MM.1S (cell line): ENCODE measurements around the gene ZSWIM4.

Experiments
- DNase-seq: peaks from one replicate; pipeline ENCODE4 v3.0.0-alpha.2; 2015
- H2AFZ ChIP-seq: fragments of 300-600 bp; sonication (generic); 2 replicates; pipeline ENCODE4 v1.6.0; 2016; ENCODE audit warnings: antibody characterized with exemption, low read length
- H3F3A ChIP-seq: fragments of 300-600 bp; sonication (generic); 2 replicates; pipeline ENCODE4 v1.6.1; 2016; ENCODE audit warnings: mild to moderate bottlenecking, antibody characterized with exemption, low read length, moderate library complexity, mixed read lengths; ENCODE audit not compliant: insufficient read depth
- H3K27ac ChIP-seq: fragments of 300-600 bp; sonication (generic); 2 replicates; pipeline ENCODE4 v1.5.1; 2016; ENCODE audit warnings: mild to moderate bottlenecking, low read length
- H3K27me3 ChIP-seq: fragments of 300-600 bp; sonication (generic); replicated peaks from 2 replicates; pipeline ENCODE4 v1.6.0; 2016; ENCODE audit warnings: low read length; ENCODE audit not compliant: insufficient read depth
- H3K36me3 ChIP-seq: fragments of 300-600 bp; sonication (generic); replicated peaks from 2 replicates; pipeline ENCODE4 v1.6.1; 2016; ENCODE audit warnings: mild to moderate bottlenecking, low read length, mixed read lengths; ENCODE audit not compliant: insufficient read depth
- H3K4me1 ChIP-seq: fragments of 300-600 bp; sonication (generic); 2 replicates; pipeline ENCODE4 v1.6.1; 2016; ENCODE audit warnings: low read length, mixed read lengths
- H3K4me2 ChIP-seq: fragments of 300-600 bp; sonication (generic); 2 replicates; pipeline ENCODE4 v1.6.0; 2016; ENCODE audit warnings: low read depth, low read length
- H3K4me3 ChIP-seq: fragments of 300-600 bp; sonication (generic); 2 replicates; pipeline ENCODE4 v1.5.1; 2016; ENCODE audit warnings: low read length, mixed read lengths
- H3K79me2 ChIP-seq: fragments of 300-600 bp; sonication (generic); 2 replicates; pipeline ENCODE4 v1.6.1; 2016; ENCODE audit warnings: mixed run types, low read length, mixed read lengths
- H3K9ac ChIP-seq: fragments of 300-600 bp; sonication (generic); 2 replicates; pipeline ENCODE4 v1.6.1; 2016; ENCODE audit warnings: low read length, mixed read lengths
- H3K9me2 ChIP-seq: fragments of 300-600 bp; sonication (generic); replicated peaks from 2 replicates; pipeline ENCODE4 v1.6.1; 2016; ENCODE audit warnings: mild to moderate bottlenecking, low read length, mixed read lengths; ENCODE audit not compliant: insufficient read depth
- H3K9me3 ChIP-seq: fragments of 300-600 bp; sonication (generic); replicated peaks from 2 replicates; pipeline ENCODE4 v1.6.1; 2016; ENCODE audit warnings: mild to moderate bottlenecking, low read length, mixed read lengths; ENCODE audit not compliant: insufficient read depth
- H4K20me1 ChIP-seq: fragments of 300-600 bp; sonication (generic); 2 replicates; pipeline ENCODE4 v1.6.1; 2016; ENCODE audit warnings: mild to moderate bottlenecking, low read length, moderate library complexity, mixed read lengths; ENCODE audit not compliant: insufficient read depth
- EZH2 ChIP-seq: fragments of 300-600 bp; sonication (generic); optimal IDR thresholded peaks from 2 replicates; pipeline ENCODE3; 2017; ENCODE audit warnings: low read depth, mild to moderate bottlenecking, antibody characterized with exemption, low read length, mixed read lengths
- EZH2phosphoT487 ChIP-seq: fragments of 300-600 bp; sonication (generic); IDR thresholded peaks from 2 replicates; pipeline ENCODE4 v1.6.1; 2018; ENCODE audit warnings: antibody characterized with exemption, low read length
- TF ChIP-seq, protein P1 (sequence below): fragments of 300-600 bp; sonication (generic); IDR thresholded peaks from 2 replicates; pipeline ENCODE4 v1.5.1; 2016; ENCODE audit warnings: antibody characterized with exemption, low read length, mixed read lengths

The ZSWIM4 gene

DNA sequence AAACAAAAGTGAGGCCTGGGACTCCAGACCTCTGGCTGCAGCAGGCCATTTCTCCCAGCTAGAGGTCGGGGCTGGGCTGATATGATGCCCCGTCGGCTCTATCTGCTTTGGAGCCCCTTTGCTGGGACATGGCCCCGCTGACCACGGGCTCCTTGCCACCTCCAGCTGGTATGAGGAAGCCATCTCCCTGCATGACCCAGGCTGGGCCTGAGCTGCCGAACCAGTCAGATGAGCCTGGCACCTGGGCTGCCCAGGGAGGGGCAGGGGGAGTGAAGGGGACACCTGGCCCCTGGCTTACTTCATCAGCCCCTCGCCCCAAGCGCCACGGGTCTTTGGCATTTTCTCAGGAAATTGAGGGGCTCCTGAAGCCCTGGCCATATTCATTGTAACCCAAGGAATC is 7.8 kb downstream of the ZSWIM4 start:
- DNase-seq = no peak
- no peak overlapping the region for H2AFZ ChIP-seq
- H3K36me3 ChIP-seq = no peaks in the 10 kb centered on the region
- H3K4me2 ChIP-seq = no peak overlapping the region
- no peak overlapping the region for H3K4me3 ChIP-seq
- no peaks in the 10 kb centered on the region for H3F3A ChIP-seq
- H3K4me1 ChIP-seq = no peaks in the 10 kb centered on the region
- no peaks in the 10 kb centered on the region for H3K79me2 ChIP-seq
- no peaks in the 10 kb centered on the region for H3K27me3 ChIP-seq
- no peaks in the 10 kb centered on the region for H4K20me1 ChIP-seq
- TF ChIP-seq, protein P1, sequence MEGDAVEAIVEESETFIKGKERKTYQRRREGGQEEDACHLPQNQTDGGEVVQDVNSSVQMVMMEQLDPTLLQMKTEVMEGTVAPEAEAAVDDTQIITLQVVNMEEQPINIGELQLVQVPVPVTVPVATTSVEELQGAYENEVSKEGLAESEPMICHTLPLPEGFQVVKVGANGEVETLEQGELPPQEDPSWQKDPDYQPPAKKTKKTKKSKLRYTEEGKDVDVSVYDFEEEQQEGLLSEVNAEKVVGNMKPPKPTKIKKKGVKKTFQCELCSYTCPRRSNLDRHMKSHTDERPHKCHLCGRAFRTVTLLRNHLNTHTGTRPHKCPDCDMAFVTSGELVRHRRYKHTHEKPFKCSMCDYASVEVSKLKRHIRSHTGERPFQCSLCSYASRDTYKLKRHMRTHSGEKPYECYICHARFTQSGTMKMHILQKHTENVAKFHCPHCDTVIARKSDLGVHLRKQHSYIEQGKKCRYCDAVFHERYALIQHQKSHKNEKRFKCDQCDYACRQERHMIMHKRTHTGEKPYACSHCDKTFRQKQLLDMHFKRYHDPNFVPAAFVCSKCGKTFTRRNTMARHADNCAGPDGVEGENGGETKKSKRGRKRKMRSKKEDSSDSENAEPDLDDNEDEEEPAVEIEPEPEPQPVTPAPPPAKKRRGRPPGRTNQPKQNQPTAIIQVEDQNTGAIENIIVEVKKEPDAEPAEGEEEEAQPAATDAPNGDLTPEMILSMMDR = no peak
- TF ChIP-seq EZH2phosphoT487 = no peak
- no peak for TF ChIP-seq EZH2
- H3K9me2 ChIP-seq = no peaks in the 10 kb centered on the region
- H3K9ac ChIP-seq = no peak overlapping the region
- H3K9me3 ChIP-seq = no peaks in the 10 kb centered on the region
- H3K27ac ChIP-seq = no peak overlapping the region

GRCh38 chr19:13804830-13805683 is 9.8 kb downstream of the ZSWIM4 start:
- no peaks in the 10 kb centered on the region for H3K79me2 ChIP-seq
- H3K9me3 ChIP-seq = no peaks in the 10 kb centered on the region
- no peaks in the 10 kb centered on the region for H3K4me1 ChIP-seq
- no peaks in the 10 kb centered on the region for H3F3A ChIP-seq
- H3K4me3 ChIP-seq = no peak overlapping the region
- H3K27me3 ChIP-seq = no peaks in the 10 kb centered on the region
- no peak overlapping the region for H2AFZ ChIP-seq
- TF ChIP-seq EZH2 = no peak
- TF ChIP-seq EZH2phosphoT487 = no peak
- TF ChIP-seq, protein P1 = no peak
- H3K4me2 ChIP-seq = no peak overlapping the region
- no peaks in the 10 kb centered on the region for H4K20me1 ChIP-seq
- no peaks in the 10 kb centered on the region for H3K9me2 ChIP-seq
- H3K36me3 ChIP-seq = no peaks in the 10 kb centered on the region
- DNase-seq = no peak
- no peak overlapping the region for H3K27ac ChIP-seq
- H3K9ac ChIP-seq = no peak overlapping the region

- DNase-seq = no peak
- Histone ChIP-seq H3K27me3 (no peaks in the 10 kb centered on the region), H3K27ac (no peak overlapping the region), H3K9me3 (no peaks in the 10 kb centered on the region), H4K20me1 (no peaks in the 10 kb centered on the region), H3K9ac (no peak overlapping the region), H3F3A (no peaks in the 10 kb centered on the region), H3K36me3 (no peaks in the 10 kb centered on the region), H3K4me1 (no peaks in the 10 kb centered on the region), H3K9me2 (no peaks in the 10 kb centered on the region), H3K4me2 (no peak overlapping the region), H2AFZ (no peak overlapping the region), H3K4me3 (no peak overlapping the region), H3K79me2 (no peaks in the 10 kb centered on the region)
- no peak for TF ChIP-seq EZH2
- no peak for TF ChIP-seq EZH2phosphoT487
- TF ChIP-seq, protein P1 = no peak
Observed at GRCh38 chr19:13806728-13807127, 11.5 kb downstream of the ZSWIM4 start.
